HG03060 (cell line): ENCODE measurements around the gene POM121L2.
A peak's percentile ranks its signal among the peaks of the same experiment; 100 is the strongest.

Experiments
- ATAC-seq: cut with Tn5 transposase; IDR thresholded peaks from one replicate; pipeline ENCODE4 v1.9.1; 2021; ENCODE audit warnings: low read depth, moderate number of reproducible peaks; ENCODE audit not compliant: unreplicated experiment

The POM121L2 gene

GRCh38 chr6:27312146-27312949 is at the start of gene POM121L2:
Gene POM121L2 (minus strand): TSS chr6:27312273. CDS start chr6:27312170, 103 bp downstream.
- no peak for ATAC-seq

- ATAC-seq = no peak
These were observed 47.2 kb upstream of the POM121L2 start for GRCh38 chr6:27359231-27359630.

GRCh38 chr6:27358786-27359185 is 46.7 kb upstream of the POM121L2 start:
- ATAC-seq = no peak

GRCh38 chr6:27352850-27353249 is 40.8 kb upstream of the POM121L2 start:
- no peak for ATAC-seq

GRCh38 chr6:27334141-27334540 is 22.1 kb upstream of the POM121L2 start:
- no peak for ATAC-seq

- ATAC-seq = no peak
These were observed 21.6 kb upstream of the POM121L2 start for GRCh38 chr6:27333642-27334040.

- ATAC-seq = peak; percentile 40
These were observed 20.9 kb upstream of the POM121L2 start for GRCh38 chr6:27332692-27333641.

GRCh38 chr6:27327023-27327738 is 15.1 kb upstream of the POM121L2 start:
- no peak for ATAC-seq

- no peak for ATAC-seq
These were observed 9.8 kb upstream of the POM121L2 start for GRCh38 chr6:27321901-27322300.

GRCh38 chr6:27321370-27321769 is 9.3 kb upstream of the POM121L2 start:
- ATAC-seq = no peak

- no peak for ATAC-seq
These were observed 6.9 kb upstream of the POM121L2 start for GRCh38 chr6:27318973-27319372.

GRCh38 chr6:27314046-27314445 is 2.0 kb upstream of the POM121L2 start:
- no peak for ATAC-seq

GRCh38 chr6:27312950-27313271 is 838 bp upstream of the POM121L2 start:
- ATAC-seq = no peak

- no peak for ATAC-seq
These were observed 297 bp downstream of the POM121L2 start for GRCh38 chr6:27311806-27312145.

GRCh38 chr6:27303613-27304272 is 8.3 kb downstream of the POM121L2 start:
- ATAC-seq = no peak

- no peak for ATAC-seq
These were observed 14.0 kb downstream of the POM121L2 start for GRCh38 chr6:27297857-27298730.

GRCh38 chr6:27297484-27297856 is 14.6 kb downstream of the POM121L2 start:
- no peak for ATAC-seq

GRCh38 chr6:27296106-27296783 is 15.8 kb downstream of the POM121L2 start:
- no peak for ATAC-seq
